ENCODE measurements around the gene HACD2.

GRCh38 chr3:123553536-123553935, 31.3 kb downstream of the HACD2 start:
- TF ChIP-seq, protein P1, sequence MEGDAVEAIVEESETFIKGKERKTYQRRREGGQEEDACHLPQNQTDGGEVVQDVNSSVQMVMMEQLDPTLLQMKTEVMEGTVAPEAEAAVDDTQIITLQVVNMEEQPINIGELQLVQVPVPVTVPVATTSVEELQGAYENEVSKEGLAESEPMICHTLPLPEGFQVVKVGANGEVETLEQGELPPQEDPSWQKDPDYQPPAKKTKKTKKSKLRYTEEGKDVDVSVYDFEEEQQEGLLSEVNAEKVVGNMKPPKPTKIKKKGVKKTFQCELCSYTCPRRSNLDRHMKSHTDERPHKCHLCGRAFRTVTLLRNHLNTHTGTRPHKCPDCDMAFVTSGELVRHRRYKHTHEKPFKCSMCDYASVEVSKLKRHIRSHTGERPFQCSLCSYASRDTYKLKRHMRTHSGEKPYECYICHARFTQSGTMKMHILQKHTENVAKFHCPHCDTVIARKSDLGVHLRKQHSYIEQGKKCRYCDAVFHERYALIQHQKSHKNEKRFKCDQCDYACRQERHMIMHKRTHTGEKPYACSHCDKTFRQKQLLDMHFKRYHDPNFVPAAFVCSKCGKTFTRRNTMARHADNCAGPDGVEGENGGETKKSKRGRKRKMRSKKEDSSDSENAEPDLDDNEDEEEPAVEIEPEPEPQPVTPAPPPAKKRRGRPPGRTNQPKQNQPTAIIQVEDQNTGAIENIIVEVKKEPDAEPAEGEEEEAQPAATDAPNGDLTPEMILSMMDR (IDR thresholded peaks at IDR 0.05), result no peak
- TF ChIP-seq POLR2A (IDR thresholded peaks at IDR 0.05), result no peak

Data from tibial nerve (tissue), 3 donors.